22Rv1 (cell line): ENCODE results near the gene CFAP61.

Experiments used
- H3K27ac ChIP-seq: fragments of 450-650 bp; 2 replicates; pipeline ENCODE4 v1.5.1; 2017
- CTCF ChIP-seq: fragments of 450-650 bp; IDR thresholded peaks from 2 replicates; pipeline ENCODE4 v1.5.1; 2017; ENCODE audit warnings: mild to moderate bottlenecking
- ZFX ChIP-seq: fragments of 450-650 bp; IDR thresholded peaks from 2 replicates; pipeline ENCODE4 v1.6.1; 2017; ENCODE audit warnings: antibody characterized with exemption, borderline replicate concordance

CFAP61 gene

GRCh38 chr20:20188647-20189046 lies 136.3 kb downstream of the CFAP61 start:
- H3K27ac ChIP-seq, result no peak overlapping the region
- no peak for TF ChIP-seq CTCF

GRCh38 chr20:20192366-20192765 lies 140.0 kb downstream of the CFAP61 start:
- TF ChIP-seq ZFX, result no peak
- no peak for TF ChIP-seq CTCF

GRCh38 chr20:20195021-20195705 lies 142.8 kb downstream of the CFAP61 start:
- TF ChIP-seq ZFX (no peak), CTCF (no peak)
- H3K27ac ChIP-seq, result no peak overlapping the region

More at GRCh38 chr20:20192366-20192765, 140.0 kb downstream of the CFAP61 start:
- H3K27ac ChIP-seq, result no peak overlapping the region

- TF ChIP-seq ZFX, result no peak
- no peak for TF ChIP-seq CTCF
- H3K27ac ChIP-seq, result no peak overlapping the region
Measured at GRCh38 chr20:20196610-20197009, 144.3 kb downstream of the CFAP61 start.

- no peak for TF ChIP-seq CTCF
- no peak for TF ChIP-seq ZFX
- no peak overlapping the region for H3K27ac ChIP-seq
Measured at GRCh38 chr20:20198011-20198410, 145.7 kb downstream of the CFAP61 start.

- H3K27ac ChIP-seq, result no peak overlapping the region
- TF ChIP-seq CTCF (no peak), ZFX (no peak)
Measured at GRCh38 chr20:20199361-20200160, 147.2 kb downstream of the CFAP61 start.

- no peak for TF ChIP-seq ZFX
- no peak for TF ChIP-seq CTCF
- no peak overlapping the region for H3K27ac ChIP-seq
Measured at GRCh38 chr20:20201124-20201523, 148.8 kb downstream of the CFAP61 start.
